Inferior parietal cortex (tissue), 1 donor: ENCODE data around the gene LPCAT2.
"Not testable (repeated sequence)": the region's sequence is repeated elsewhere in the genome, so short reads cannot be mapped to it uniquely, and the experiment has no call there.

Source experiments
- DNase-seq: peaks from one replicate; pipeline ENCODE4 v3.0.0-alpha.2; 2016; ENCODE audit errors: extremely low spot score

Gene LPCAT2

GRCh38 chr16:55605754-55606336 lies 97.0 kb downstream of the LPCAT2 start:
- no peak for DNase-seq

- DNase-seq = no peak
Observed at GRCh38 chr16:55613613-55614335, 104.9 kb downstream of the LPCAT2 start.

- DNase-seq = no peak
Observed at GRCh38 chr16:55615071-55615470, 106.2 kb downstream of the LPCAT2 start.

GRCh38 chr16:55615670-55616069 lies 106.8 kb downstream of the LPCAT2 start:
- DNase-seq = not testable (repeated sequence)

GRCh38 chr16:55621771-55622170 lies 112.9 kb downstream of the LPCAT2 start:
- DNase-seq = no peak

- DNase-seq = no peak
Observed at GRCh38 chr16:55622272-55622671, 113.4 kb downstream of the LPCAT2 start.

- no peak for DNase-seq
Observed at GRCh38 chr16:55622930-55623561, 114.2 kb downstream of the LPCAT2 start.

- no peak for DNase-seq
Observed at GRCh38 chr16:55623640-55624039, 114.8 kb downstream of the LPCAT2 start.

- DNase-seq = no peak
Observed at GRCh38 chr16:55624696-55625095, 115.8 kb downstream of the LPCAT2 start.

GRCh38 chr16:55625843-55626242 lies 117.0 kb downstream of the LPCAT2 start:
- no peak for DNase-seq

GRCh38 chr16:55628306-55628968 lies 119.6 kb downstream of the LPCAT2 start:
- no peak for DNase-seq

GRCh38 chr16:55630774-55631173 lies 121.9 kb downstream of the LPCAT2 start:
- DNase-seq = no peak

- no peak for DNase-seq
Observed at GRCh38 chr16:55632259-55632658, 123.4 kb downstream of the LPCAT2 start.

- no peak for DNase-seq
Observed at GRCh38 chr16:55634193-55634592, 125.3 kb downstream of the LPCAT2 start.
